ENCODE measurements around the gene RHBDF1. TPM values are rescaled to one million over a fixed set of nuclear protein-coding genes. Genes with fewer than 3 reads are reported as not detected.
A peak's percentile ranks its signal among the peaks of the same experiment; 100 is the strongest.

The RHBDF1 gene
- total and polyA plus RNA-seq, 9 of the 15 experiments (the other 6 are each of a cell fraction or from before 2014, with no cell fraction given), result 1.0 to 8.2 (median 4.2) TPM

GRCh38 chr16:65745-66144 is 6.7 kb downstream of the RHBDF1 start (continued):
- 0 out of 2 replicates have a peak, but pooled peaks have one; percentile 51 for TF ChIP-seq ZNF24 (IDR thresholded peaks at IDR 0.05)
- no peak for TF ChIP-seq IRF9 (tag; IDR thresholded peaks at IDR 0.05)
- TF ChIP-seq RAD21 (CRISPR knock-in tag; conservative IDR thresholded peaks at IDR 0.05 in 1 of 2, IDR thresholded peaks at IDR 0.05 in 1 of 2), result peak; percentile 99
- no peak for TF ChIP-seq SRSF7 (optimal IDR thresholded peaks at IDR 0.05; ENCODE audit: low read depth, low read length)
- TF ChIP-seq ZNF318 (IDR thresholded peaks at IDR 0.05; ENCODE audit: borderline replicate concordance in 1 of 2, low read depth in 1 of 2), result no peak
- TF ChIP-seq ZNF384 (IDR thresholded peaks at IDR 0.05; ENCODE audit: low read depth, low read length), result no peak
- 0 out of 2 replicates have a peak, but pooled peaks have one; percentile 30 for TF ChIP-seq HDAC8 (tag; IDR thresholded peaks at IDR 0.05)
- TF ChIP-seq ZNF274 (IDR thresholded peaks at IDR 0.05; ENCODE audit: borderline replicate concordance, low read depth, low read length), result no peak
- TF ChIP-seq NFIC (IDR thresholded peaks at IDR 0.05), result peak; percentile 39
- 0 out of 2 replicates have a peak, but pooled peaks have one; percentile 45 for TF ChIP-seq CREM (IDR thresholded peaks at IDR 0.05; ENCODE audit: low read depth)
- 0 out of 4 replicates have a peak, but pooled peaks of 1 of the 2 experiments have one; percentile 29 for TF ChIP-seq RCOR1 (IDR thresholded peaks at IDR 0.05; ENCODE audit: borderline replicate concordance in 1 of 2, low read depth in 2 of 2, low read length in 2 of 2)
- TF ChIP-seq PHTF2 (CRISPR knock-in tag; IDR thresholded peaks at IDR 0.05), result no peak
- peak; percentile 18; the same call in 1 of the 2 replicates for TF ChIP-seq BHLHE40 (IDR thresholded peaks at IDR 0.05; ENCODE audit: low read length)
- no peak for TF ChIP-seq USF2 (CRISPR knock-in tag; IDR thresholded peaks at IDR 0.05)
- no peak for TF ChIP-seq KHSRP (IDR thresholded peaks at IDR 0.05)
